ENCODE measurements around the gene ALDH1A3.

Gene ALDH1A3

DNA sequence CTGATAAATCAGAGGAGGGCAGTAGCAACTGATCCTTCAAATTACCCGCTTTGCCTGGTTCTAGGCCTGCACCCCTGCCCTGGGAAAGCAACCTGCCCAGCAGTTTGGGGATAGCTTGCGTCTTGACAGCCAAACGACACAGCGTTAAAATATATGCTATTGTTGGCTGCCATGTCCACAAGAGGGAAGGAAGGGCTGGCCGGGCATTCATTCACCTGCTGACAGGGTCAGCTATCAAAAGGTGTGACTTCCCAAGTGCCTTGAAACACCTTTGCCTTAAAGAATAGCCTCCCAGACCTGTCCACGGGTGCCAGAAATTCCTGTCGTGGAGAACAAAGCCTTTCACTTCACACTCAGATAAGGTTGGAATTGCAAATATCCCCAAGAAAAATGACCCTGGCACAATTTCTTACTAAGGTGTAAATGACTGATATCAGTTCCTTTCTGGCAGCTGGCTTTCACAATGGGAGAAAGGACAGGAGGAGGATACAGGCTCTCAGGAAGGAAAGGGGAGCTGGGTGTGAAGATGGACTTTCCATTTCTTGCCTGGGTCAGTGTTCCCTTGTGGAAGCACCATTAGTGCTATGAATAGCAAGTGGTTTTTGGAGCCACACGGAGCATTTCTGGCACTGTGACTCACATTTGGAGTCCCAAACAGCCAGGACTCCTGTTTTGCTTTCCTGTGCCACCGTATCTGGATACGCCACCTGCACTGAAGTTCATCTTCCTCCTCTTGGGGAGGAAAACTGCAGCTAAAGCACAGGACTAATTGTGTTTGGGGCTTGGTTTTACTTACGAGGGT, 19.2 kb downstream of the ALDH1A3 start:
- H3K9me3 ChIP-seq (ENCODE audit: insufficient read depth, low read depth, low read length), result no peaks in the 10 kb centered on the region
- no peaks in the 10 kb centered on the region for H3K27me3 ChIP-seq (ENCODE audit: insufficient read depth, low read length)
- H3K36me3 ChIP-seq (ENCODE audit: insufficient read depth, low read depth, low read length), result no peaks in the 10 kb centered on the region; the same call in 1 of the 2 replicates
- H3K9ac ChIP-seq (ENCODE audit: low read depth, low read length), result no peak overlapping the region
- no peak overlapping the region for H3K4me3 ChIP-seq (ENCODE audit: low read length)
- no peak overlapping the region for H3K27ac ChIP-seq (ENCODE audit: low read length)
- no peaks in the 10 kb centered on the region; the same call in 1 of the 2 replicates for H3K4me1 ChIP-seq (ENCODE audit: insufficient read depth, low read length)

DNA sequence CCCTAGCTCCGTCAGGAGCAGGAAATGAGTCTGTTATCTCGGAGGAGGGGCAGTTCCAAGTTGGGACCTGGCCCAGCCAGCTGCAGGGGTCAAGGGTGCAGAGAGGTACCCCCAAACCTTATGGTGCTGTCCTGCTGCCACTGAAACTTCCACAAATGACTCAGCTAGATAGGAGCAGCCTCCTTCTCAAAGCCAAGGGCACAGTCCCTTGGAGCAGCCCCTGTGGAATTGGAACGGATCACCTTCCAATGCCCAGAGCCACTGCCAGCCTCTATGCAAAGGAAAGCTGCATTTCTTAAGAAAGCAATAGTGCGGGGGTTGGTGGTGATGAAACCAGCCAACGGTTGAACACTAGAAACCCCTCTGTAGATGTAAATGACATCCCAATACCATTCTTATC, 20.0 kb downstream of the ALDH1A3 start:
- H3K36me3 ChIP-seq (ENCODE audit: insufficient read depth, low read depth, low read length), result no peaks in the 10 kb centered on the region; the same call in 1 of the 2 replicates
- no peak overlapping the region for H3K9ac ChIP-seq (ENCODE audit: low read depth, low read length)
- H3K4me1 ChIP-seq (ENCODE audit: insufficient read depth, low read length), result no peaks in the 10 kb centered on the region; the same call in 1 of the 2 replicates
- no peak overlapping the region for H3K4me3 ChIP-seq (ENCODE audit: low read length)
- H3K9me3 ChIP-seq (ENCODE audit: insufficient read depth, low read depth, low read length), result no peaks in the 10 kb centered on the region
- no peaks in the 10 kb centered on the region for H3K27me3 ChIP-seq (ENCODE audit: insufficient read depth, low read length)
- H3K27ac ChIP-seq (ENCODE audit: low read length), result no peak overlapping the region

GRCh38 chr15:100900136-100900794, 20.6 kb downstream of the ALDH1A3 start:
- H3K4me1 ChIP-seq (ENCODE audit: insufficient read depth, low read length), result no peaks in the 10 kb centered on the region; the same call in 1 of the 2 replicates
- H3K27me3 ChIP-seq (ENCODE audit: insufficient read depth, low read length), result no peaks in the 10 kb centered on the region
- H3K9ac ChIP-seq (ENCODE audit: low read depth, low read length), result no peak overlapping the region
- H3K9me3 ChIP-seq (ENCODE audit: insufficient read depth, low read depth, low read length), result no peaks in the 10 kb centered on the region
- H3K36me3 ChIP-seq (ENCODE audit: insufficient read depth, low read depth, low read length), result no peaks in the 10 kb centered on the region; the same call in 1 of the 2 replicates
- H3K27ac ChIP-seq (ENCODE audit: low read length), result no peak overlapping the region
- no peak overlapping the region for H3K4me3 ChIP-seq (ENCODE audit: low read length)

GRCh38 chr15:100900795-100901169, 21.2 kb downstream of the ALDH1A3 start:
- no peak overlapping the region for H3K27ac ChIP-seq (ENCODE audit: low read length)

DNA sequence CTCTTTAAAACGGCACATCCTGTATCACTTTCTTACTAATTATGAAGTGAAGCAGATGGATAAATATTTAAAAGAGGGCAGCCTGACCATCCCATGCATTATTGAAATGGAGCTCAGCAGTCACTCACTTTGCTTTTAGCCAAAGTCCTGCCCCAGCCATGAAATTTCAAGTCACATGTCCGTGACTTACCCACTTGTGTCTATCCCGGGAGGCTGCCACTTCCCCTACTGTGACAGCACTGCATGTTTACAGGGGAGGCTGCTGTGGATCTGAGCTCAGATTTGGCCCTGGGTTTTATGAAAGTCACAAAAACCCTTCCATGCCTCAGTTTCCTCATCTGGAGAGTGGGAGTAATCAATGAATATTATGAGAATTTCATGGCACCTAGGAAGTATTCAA, 21.7 kb downstream of the ALDH1A3 start:
- H3K27ac ChIP-seq (ENCODE audit: low read length), result no peak overlapping the region

More at GRCh38 chr15:100900795-100901169, 21.2 kb downstream of the ALDH1A3 start:
- no peak overlapping the region for H3K4me3 ChIP-seq (ENCODE audit: low read length)
- no peak overlapping the region for H3K9ac ChIP-seq (ENCODE audit: low read depth, low read length)
- no peaks in the 10 kb centered on the region; the same call in 1 of the 2 replicates for H3K36me3 ChIP-seq (ENCODE audit: insufficient read depth, low read depth, low read length)
- H3K27me3 ChIP-seq (ENCODE audit: insufficient read depth, low read length), result no peaks in the 10 kb centered on the region
- H3K4me1 ChIP-seq (ENCODE audit: insufficient read depth, low read length), result no peaks in the 10 kb centered on the region; the same call in 1 of the 2 replicates
- no peaks in the 10 kb centered on the region for H3K9me3 ChIP-seq (ENCODE audit: insufficient read depth, low read depth, low read length)

GRCh38 chr15:100901702-100902435, 22.2 kb downstream of the ALDH1A3 start:
- H3K4me3 ChIP-seq (ENCODE audit: low read length), result no peak overlapping the region
- no peaks in the 10 kb centered on the region for H3K9me3 ChIP-seq (ENCODE audit: insufficient read depth, low read depth, low read length)
- H3K9ac ChIP-seq (ENCODE audit: low read depth, low read length), result no peak overlapping the region
- no peaks in the 10 kb centered on the region; the same call in 1 of the 2 replicates for H3K4me1 ChIP-seq (ENCODE audit: insufficient read depth, low read length)
- H3K36me3 ChIP-seq (ENCODE audit: insufficient read depth, low read depth, low read length), result no peaks in the 10 kb centered on the region; the same call in 1 of the 2 replicates
- H3K27ac ChIP-seq (ENCODE audit: low read length), result no peak overlapping the region
- no peaks in the 10 kb centered on the region for H3K27me3 ChIP-seq (ENCODE audit: insufficient read depth, low read length)

More for the DNA sequence above, 21.7 kb downstream of the ALDH1A3 start:
- H3K36me3 ChIP-seq (ENCODE audit: insufficient read depth, low read depth, low read length), result no peaks in the 10 kb centered on the region; the same call in 1 of the 2 replicates
- no peaks in the 10 kb centered on the region for H3K27me3 ChIP-seq (ENCODE audit: insufficient read depth, low read length)
- H3K9ac ChIP-seq (ENCODE audit: low read depth, low read length), result no peak overlapping the region
- H3K4me1 ChIP-seq (ENCODE audit: insufficient read depth, low read length), result no peaks in the 10 kb centered on the region; the same call in 1 of the 2 replicates
- H3K4me3 ChIP-seq (ENCODE audit: low read length), result no peak overlapping the region
- no peaks in the 10 kb centered on the region for H3K9me3 ChIP-seq (ENCODE audit: insufficient read depth, low read depth, low read length)

- H3K9ac ChIP-seq (ENCODE audit: low read depth, low read length), result no peak overlapping the region
- no peak overlapping the region for H3K4me3 ChIP-seq (ENCODE audit: low read length)
- H3K27ac ChIP-seq (ENCODE audit: low read length), result no peak overlapping the region
- no peaks in the 10 kb centered on the region for H3K9me3 ChIP-seq (ENCODE audit: insufficient read depth, low read depth, low read length)
- H3K27me3 ChIP-seq (ENCODE audit: insufficient read depth, low read length), result no peaks in the 10 kb centered on the region
- no peaks in the 10 kb centered on the region; the same call in 1 of the 2 replicates for H3K36me3 ChIP-seq (ENCODE audit: insufficient read depth, low read depth, low read length)
- no peaks in the 10 kb centered on the region; the same call in 1 of the 2 replicates for H3K4me1 ChIP-seq (ENCODE audit: insufficient read depth, low read length)
Observed at GRCh38 chr15:100902436-100903167, 23.0 kb downstream of the ALDH1A3 start.

GRCh38 chr15:100903168-100903554, 23.5 kb downstream of the ALDH1A3 start:
- Histone ChIP-seq H3K36me3 (ENCODE audit: insufficient read depth, low read depth, low read length) (no peaks in the 10 kb centered on the region; the same call in 1 of the 2 replicates), H3K4me3 (ENCODE audit: low read length) (no peak overlapping the region), H3K27ac (ENCODE audit: low read length) (no peak overlapping the region), H3K9me3 (ENCODE audit: insufficient read depth, low read depth, low read length) (no peaks in the 10 kb centered on the region), H3K9ac (ENCODE audit: low read depth, low read length) (no peak overlapping the region), H3K27me3 (ENCODE audit: insufficient read depth, low read length) (no peaks in the 10 kb centered on the region), H3K4me1 (ENCODE audit: insufficient read depth, low read length) (no peaks in the 10 kb centered on the region; the same call in 1 of the 2 replicates)

- H3K27ac ChIP-seq (ENCODE audit: low read length), result no peak overlapping the region
- no peaks in the 10 kb centered on the region for H3K36me3 ChIP-seq (ENCODE audit: insufficient read depth, low read depth, low read length)
- no peaks in the 10 kb centered on the region for H3K9me3 ChIP-seq (ENCODE audit: insufficient read depth, low read depth, low read length)
- H3K4me3 ChIP-seq (ENCODE audit: low read length), result no peak overlapping the region
- H3K27me3 ChIP-seq (ENCODE audit: insufficient read depth, low read length), result no peaks in the 10 kb centered on the region
- no peak overlapping the region for H3K9ac ChIP-seq (ENCODE audit: low read depth, low read length)
- no peaks in the 10 kb centered on the region; the same call in 1 of the 2 replicates for H3K4me1 ChIP-seq (ENCODE audit: insufficient read depth, low read length)
Observed at GRCh38 chr15:100905850-100906249, 26.2 kb downstream of the ALDH1A3 start.

- H3K27ac ChIP-seq (ENCODE audit: low read length), result no peak overlapping the region
- no peaks in the 10 kb centered on the region for H3K36me3 ChIP-seq (ENCODE audit: insufficient read depth, low read depth, low read length)
- H3K27me3 ChIP-seq (ENCODE audit: insufficient read depth, low read length), result no peaks in the 10 kb centered on the region
- no peaks in the 10 kb centered on the region; the same call in 1 of the 2 replicates for H3K4me1 ChIP-seq (ENCODE audit: insufficient read depth, low read length)
- H3K4me3 ChIP-seq (ENCODE audit: low read length), result no peak overlapping the region
- no peaks in the 10 kb centered on the region; the same call in 1 of the 2 replicates for H3K9me3 ChIP-seq (ENCODE audit: insufficient read depth, low read depth, low read length)
- H3K9ac ChIP-seq (ENCODE audit: low read depth, low read length), result no peak overlapping the region
Observed at GRCh38 chr15:100908466-100908865, 28.8 kb downstream of the ALDH1A3 start.

DNA sequence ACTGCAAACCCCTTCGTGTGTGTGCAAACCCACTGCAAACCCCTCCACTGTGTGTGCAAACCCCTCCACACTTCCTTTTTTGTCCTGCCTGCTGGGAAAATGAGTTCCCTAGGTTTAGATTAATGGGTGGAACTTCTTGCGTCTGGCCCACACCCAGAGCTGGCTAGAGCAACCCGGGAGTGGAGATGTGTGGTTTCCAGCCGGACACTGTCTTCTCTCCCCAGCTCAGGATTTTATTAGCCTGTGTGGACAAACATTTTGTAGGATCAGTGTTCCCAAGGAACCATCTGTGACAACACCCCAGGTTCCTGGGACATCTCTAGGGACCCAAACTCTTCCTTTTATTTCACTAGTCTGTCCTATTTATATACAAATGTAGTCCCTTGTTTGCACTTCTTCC, 29.9 kb downstream of the ALDH1A3 start:
- H3K9me3 ChIP-seq (ENCODE audit: insufficient read depth, low read depth, low read length), result no peaks in the 10 kb centered on the region; the same call in 1 of the 2 replicates
- no peak overlapping the region for H3K9ac ChIP-seq (ENCODE audit: low read depth, low read length)
- H3K36me3 ChIP-seq (ENCODE audit: insufficient read depth, low read depth, low read length), result no peaks in the 10 kb centered on the region
- no peaks in the 10 kb centered on the region for H3K27me3 ChIP-seq (ENCODE audit: insufficient read depth, low read length)
- H3K27ac ChIP-seq (ENCODE audit: low read length), result no peak overlapping the region
- no peaks in the 10 kb centered on the region; the same call in 1 of the 2 replicates for H3K4me1 ChIP-seq (ENCODE audit: insufficient read depth, low read length)
- no peak overlapping the region for H3K4me3 ChIP-seq (ENCODE audit: low read length)

All from iPS-20b (cell line).